GM18505 (cell line): ENCODE results near the gene PSMD1.
"Not testable (repeated sequence)": the region's sequence is repeated elsewhere in the genome, so short reads cannot be mapped to it uniquely, and the experiment has no call there.

ENCODE experiments used
- ATAC-seq: cut with Tn5 transposase; IDR thresholded peaks from one replicate; pipeline ENCODE4 v1.9.1; 2021; ENCODE audit not compliant: unreplicated experiment
- POLR2A ChIP-seq: IDR thresholded peaks from 4 replicates; pipeline ENCODE4 v1.6.1; 2011; ENCODE audit warnings: borderline replicate concordance; ENCODE audit not compliant: insufficient read depth, insufficient read length; ENCODE audit errors: extremely low read depth

Gene PSMD1

DNA sequence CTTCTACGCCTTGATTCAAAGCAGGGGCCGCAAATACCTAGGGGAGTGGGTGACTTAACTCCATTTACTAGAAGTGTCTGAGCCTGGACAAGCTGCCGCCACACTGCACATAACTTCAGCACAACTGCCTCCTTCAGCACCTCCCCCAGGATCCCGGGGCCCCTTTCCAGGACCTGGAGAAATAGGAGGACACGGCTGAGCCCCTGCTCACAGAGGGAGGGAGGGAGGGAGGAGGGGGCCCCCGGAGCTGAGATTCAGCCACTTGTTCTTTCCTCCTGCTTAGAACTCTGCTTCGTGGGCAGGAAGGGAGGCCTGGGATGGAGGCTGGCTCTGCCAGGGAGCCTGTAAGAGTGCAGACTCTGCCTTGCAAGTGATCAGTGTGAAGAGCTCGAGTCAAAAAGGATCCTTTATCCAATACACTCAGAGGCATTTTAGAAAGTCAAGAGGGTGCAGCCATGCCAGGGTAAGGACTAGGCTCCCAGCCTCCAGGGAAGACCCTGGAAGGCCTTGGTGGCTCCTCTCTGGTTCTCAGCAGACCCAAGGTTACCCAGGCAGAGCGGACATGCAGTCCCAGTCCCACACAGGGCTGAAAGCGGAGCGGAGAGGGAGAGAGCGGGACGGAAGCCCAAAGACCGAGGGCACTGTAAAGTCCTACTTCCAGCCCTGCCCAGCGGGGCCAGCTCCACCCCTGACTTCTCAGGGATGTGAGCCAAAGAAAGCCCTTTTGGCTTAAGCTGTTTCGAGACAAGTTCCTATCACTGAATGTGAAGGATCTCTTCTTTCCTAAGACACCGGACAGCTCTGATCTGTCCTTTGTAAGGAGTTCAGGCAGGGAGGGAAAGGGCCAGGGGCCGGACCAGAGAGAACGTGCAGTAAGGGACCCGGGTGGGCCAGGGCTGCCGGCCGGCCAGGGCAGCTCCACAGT, 133.2 kb downstream of the PSMD1 start:
- no peak for ATAC-seq
- TF ChIP-seq POLR2A: no peak

DNA sequence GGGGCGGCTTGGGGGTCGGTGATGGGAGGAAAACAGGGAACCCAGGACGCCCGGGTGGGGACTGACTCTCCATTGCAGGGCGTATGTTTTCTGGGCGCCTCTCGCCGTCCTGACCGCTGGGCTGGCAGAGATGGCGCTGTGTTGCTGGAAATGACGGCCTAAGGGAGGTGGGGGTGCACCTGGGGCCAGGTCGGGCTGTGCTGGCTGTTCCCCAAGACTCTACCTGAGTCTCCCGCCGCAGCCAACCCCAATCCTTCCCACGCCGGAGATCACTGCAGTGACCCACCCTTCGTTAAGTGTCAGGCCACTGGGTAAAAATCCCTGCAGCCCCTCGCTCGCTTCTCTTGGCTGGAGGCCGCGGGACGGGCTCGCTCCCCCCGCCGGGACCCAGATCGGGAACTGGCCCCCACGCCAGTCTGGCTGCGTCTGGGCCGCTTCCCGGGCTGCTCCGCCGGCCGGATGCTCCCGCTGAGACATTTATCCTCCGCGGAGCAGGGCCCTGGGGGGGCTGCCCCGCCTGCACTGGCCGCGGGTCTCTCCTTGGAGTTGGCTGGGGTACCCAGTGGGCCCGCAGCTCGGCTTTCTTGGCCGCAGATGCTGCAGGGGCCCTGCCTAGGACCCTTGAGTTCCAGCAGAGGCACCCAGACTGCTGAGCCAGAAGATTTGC, 134.0 kb downstream of the PSMD1 start:
- no peak for TF ChIP-seq POLR2A
- ATAC-seq: no peak

DNA sequence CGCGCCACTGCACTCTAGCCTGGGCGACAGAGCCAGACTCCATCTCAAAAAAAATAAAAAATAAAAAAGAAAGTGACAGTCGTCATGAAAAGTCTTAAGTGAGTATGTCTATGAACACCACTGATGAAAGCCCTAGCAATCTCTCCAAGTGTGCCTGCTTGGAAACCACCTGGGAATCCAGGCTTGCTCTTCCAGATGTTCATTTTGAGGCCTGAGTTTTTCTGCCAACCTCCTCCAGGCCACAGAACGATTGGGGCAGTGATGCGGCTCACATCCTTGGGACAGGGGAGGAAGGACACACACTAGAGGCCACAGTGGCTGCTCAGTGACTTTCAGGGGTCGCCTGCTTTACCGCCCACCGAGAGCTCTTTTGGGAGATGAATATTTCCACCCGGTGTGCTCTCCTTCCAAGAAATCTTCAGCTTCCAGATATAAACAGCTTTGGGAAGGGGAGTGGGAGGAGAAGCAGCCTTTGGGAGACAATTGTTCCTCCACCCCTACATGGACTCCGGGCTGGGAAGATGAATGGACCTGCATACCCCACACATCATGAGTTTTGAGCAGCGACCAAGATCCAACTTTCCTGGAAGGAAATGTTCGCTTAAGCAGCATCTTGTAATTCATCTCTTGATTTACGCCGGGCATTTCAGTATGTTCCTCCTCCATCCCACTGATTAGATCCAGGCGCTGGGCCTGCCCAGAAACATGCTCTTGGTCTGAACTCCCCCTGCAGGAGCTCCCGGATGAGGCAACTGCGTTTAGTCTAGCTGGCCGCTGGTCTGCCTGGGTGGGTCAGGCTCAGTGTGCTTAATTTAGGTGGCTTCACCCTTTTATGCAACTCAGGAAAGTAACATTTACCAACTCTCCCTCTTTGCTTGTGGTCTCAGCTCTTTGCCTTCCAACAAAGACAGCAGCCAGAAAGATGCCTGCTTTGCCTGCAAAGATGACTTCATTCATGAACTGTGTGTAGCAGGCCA, 135.5 kb downstream of the PSMD1 start:
- TF ChIP-seq POLR2A: no peak
- ATAC-seq: no peak

DNA sequence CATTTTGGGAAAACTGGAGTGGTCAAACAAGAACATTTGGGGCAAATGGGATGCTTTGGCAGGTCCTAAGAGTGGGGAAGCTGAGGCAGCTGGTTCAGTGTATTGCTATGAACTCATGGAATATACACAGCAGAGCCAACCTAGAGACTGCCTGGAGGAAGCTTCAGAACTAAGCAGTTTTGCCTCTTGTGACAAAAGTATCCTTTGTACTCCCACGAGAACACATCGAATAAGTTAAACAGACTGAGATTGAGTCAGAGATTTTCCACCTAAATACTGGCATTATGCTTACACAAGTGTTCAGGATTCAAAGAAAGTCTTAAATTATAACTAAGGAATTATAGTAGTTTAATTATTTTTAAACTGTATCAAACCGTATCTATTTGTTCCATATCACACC, 136.5 kb downstream of the PSMD1 start:
- no peak for ATAC-seq
- TF ChIP-seq POLR2A: no peak

DNA sequence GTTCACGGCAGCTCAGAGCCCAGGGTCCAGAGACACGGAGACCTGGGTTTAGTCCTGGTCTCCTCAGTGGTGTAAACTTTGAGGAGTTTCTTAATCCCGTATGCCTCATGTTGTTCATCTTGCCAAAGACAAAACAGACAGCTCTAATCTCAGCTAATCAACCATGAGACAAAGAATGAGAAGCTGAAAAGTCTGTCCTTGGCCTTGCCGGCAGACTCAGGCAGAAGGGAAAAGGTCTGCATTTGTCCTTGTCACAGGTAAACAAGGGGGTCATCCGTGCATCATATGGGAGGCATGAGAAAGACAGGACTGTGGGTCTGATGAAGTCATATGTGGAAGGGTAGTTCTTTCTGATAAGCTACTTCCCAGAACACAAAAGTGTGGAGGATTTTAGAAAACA, 139.9 kb downstream of the PSMD1 start:
- ATAC-seq: no peak
- TF ChIP-seq POLR2A: no peak

DNA sequence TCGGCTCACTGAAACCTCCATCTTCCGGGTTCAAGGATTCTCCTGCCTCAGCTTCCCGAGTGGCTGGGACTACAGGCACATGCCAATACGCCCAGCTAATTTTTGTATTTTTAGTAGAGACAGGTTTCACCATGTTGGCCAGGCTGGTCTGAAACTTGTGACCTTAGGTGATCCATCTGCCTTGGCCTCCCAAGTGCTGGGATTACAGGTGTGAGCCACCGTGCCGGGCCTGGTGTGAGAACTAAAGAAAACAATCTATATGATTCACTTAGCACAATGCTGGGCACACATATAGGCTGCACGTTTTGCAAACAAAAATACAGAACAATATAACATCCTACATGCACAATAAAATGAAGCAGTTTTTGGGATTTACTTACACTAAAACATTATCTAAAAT, 140.5 kb downstream of the PSMD1 start:
- ATAC-seq: not testable (repeated sequence)

DNA sequence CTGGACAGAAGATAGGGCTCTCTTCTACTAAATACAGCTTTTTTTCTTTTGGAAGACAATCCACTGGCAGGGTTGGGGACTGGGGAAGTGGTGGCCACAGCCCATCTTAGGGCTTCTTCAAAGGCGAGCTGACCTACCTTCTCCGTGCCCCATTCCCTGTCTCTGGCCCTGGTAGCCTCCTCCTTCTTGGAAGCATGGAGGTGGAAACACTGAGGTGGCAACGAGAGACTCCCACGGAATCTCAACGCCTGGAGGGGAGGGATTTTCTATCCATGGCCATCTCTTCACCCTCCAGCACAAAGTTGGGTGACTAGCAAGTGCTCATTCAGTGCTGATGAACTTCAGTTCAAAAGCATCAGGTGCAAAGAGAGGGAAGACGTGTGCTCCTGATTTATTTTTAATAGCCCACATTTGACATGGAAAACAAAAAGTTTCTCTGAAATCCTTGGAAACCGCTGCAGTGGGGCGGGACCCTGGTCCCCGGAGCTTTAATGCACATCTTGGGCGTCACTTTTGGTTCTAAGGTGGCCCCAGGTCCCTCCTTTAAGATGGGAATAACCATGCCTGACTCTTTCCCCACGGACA, 141.1 kb downstream of the PSMD1 start:
- no peak for ATAC-seq
- no peak for TF ChIP-seq POLR2A

DNA sequence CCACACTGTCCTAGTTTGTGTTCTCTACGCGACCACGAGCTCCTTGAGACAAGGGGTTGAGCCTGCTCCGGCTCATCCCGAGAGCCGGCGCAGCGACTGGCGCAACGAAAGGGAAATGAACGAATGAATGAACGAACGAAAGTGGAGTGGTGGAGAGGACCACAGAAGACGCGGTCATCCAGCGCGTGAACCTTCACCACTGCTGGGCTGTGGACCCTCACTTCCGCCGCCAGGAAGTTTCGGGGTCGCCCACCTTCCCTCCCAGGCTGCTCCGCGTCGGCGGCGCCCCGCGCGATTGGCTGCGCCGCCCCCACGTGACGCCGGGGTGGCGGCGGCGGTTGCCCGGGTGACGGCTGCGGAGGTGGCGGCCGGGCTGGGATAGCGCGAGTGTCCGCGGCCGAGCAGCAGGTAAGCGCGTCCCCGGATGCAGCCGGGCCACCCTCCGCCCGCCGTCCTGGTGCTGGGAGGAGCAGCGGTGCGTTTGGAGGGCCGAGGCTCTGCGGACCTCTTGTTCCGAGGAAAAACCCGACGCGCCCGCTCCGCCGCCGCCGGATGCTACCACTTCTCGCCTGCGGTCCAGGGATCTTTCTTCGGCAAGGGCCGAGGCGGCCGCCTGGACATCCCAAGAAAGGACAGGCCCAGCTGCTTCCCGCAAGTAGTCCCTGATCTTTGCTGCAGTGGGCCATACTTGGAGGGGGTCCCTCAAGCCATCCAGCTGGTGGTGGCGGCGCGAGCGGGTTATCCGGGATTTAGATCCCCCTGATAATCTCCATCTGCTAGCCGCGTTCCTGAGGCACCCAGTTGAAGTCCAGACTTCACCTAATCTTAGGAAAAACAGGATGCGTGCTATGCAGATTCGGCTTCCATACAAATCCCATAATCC, 141.9 kb downstream of the PSMD1 start, which contains the start of gene ARMC9:
ARMC9 (plus strand) TSS at position 341 of the 883 bp plus-strand sequence. CDS start 7,608 bp downstream, outside the sequence.
- peak; percentile 96 for ATAC-seq
- TF ChIP-seq POLR2A: peak; percentile 85

DNA sequence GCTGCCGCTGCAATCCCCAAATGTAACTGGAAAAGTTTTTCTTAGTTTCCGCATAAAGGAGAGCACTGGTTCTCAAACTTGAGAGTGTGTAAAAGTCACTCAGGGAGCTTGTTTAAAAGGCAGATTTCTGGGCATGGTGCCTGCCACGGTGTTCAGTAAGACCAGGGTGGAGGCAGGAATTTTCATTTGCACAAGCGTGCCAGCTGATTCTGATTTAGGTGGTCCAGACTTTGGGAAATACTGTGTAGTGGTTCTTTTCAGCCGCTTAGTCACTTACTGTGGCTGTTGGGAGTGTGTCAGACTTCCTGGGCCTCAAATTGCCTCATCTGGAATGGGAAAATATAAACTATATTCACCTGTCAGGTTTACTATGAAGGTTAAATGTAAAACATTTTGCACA, 142.6 kb downstream of the PSMD1 start:
- TF ChIP-seq POLR2A: no peak

DNA sequence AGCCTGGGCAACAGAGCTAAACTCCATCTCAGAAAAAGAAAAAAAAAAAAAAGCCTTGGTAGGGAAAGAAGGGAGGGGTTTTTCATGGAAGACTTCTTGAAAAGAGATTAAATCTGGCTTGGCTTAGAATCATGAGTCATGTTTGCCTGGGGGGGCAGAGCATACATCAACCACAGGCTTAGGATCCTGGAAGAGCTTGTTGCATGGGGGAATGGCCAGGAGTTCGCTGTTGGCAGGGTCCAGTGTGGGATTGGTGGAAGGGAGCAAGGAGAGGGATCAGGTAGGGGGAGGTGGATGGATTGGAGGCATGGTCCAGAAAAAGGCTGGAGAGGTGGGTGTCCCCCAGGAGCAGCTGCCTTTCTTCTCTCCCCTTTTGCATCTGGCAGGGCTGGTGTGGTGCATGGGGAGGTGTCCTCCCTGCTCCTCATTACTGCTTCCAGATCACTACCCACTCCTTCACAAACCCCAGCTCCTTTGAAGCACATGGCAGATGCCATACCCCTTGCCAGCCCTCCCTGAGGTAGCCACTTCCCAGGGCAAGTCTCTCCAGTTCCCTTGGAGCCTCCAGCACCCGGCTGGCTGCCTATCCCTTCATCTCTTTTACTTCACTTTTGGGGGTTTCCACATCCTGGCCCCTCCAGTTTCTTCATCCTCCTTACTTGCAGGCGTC, 144.3 kb downstream of the PSMD1 start:
- ATAC-seq: no peak
- TF ChIP-seq POLR2A: no peak

More for the DNA sequence above, 142.6 kb downstream of the PSMD1 start:
- ATAC-seq: no peak

DNA sequence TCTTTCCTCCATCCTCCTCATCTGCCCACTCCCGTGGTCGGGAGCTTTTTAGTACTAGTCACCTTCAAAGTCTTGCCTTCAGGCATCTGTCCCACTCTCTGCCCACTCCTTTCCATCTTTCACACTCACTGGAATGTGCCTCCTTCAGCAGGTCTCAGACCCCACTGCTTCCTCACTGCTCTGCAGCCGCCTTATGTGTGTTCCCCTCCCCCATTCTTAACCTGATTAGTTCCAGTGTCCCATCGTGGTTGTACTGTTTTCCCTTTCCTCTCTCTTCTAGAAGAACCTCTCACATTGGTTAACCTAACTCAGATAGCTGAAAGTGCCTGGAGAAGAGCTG, 144.8 kb downstream of the PSMD1 start:
- TF ChIP-seq POLR2A: no peak
- ATAC-seq: no peak
